ENCODE data around the gene KLHL15.

DNA sequence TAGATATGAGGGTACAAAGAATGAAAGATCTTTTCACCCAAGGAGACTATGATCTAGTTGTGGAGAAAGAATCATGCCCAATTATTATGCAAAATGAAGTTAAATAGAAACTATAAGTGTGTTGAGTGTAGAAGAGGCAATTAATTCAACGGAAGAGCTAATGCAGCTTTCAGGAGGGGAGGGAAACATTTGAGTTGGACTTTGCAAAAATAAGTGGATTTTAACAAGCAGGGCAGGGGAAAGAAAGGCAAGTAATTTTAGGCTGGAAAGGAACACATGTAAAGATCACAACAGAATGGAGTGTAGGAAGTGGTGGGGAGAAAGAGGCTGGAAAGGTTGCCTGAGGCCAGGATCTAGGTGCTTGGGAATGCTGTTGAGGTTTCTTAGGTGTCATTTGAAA, 44.1 kb downstream of the KLHL15 start:
- TF ChIP-seq CTCF (IDR thresholded peaks at IDR 0.05; ENCODE audit: extremely low read depth in 1 of 2, insufficient read depth in 1 of 2, low read depth in 1 of 2, low read length in 2 of 2) (no peak), MAX (IDR thresholded peaks at IDR 0.05; ENCODE audit: insufficient read depth, insufficient read length) (no peak), POLR2A (IDR thresholded peaks at IDR 0.05; ENCODE audit: low read depth, low read length) (no peak), POLR2AphosphoS5 (IDR thresholded peaks at IDR 0.05; ENCODE audit: insufficient read depth, low read depth, low read length) (no peak), JUN (IDR thresholded peaks at IDR 0.05; ENCODE audit: borderline replicate concordance, insufficient read depth, insufficient read length, low read depth) (no peak), FOS (IDR thresholded peaks at IDR 0.05; ENCODE audit: borderline replicate concordance, insufficient read depth, low read length) (no peak)
